ENCODE data around the gene NR1H2. TPM values are rescaled to one million over a fixed set of nuclear protein-coding genes. Genes with fewer than 3 reads are reported as not detected.
A peak's percentile ranks its signal among the peaks of the same experiment; 100 is the strongest.

The NR1H2 gene
- total and polyA plus RNA-seq, 10 donors: 53.1 to 96.0 (median 74.0) TPM

GRCh38 chr19:50428772-50429463, 52.7 kb downstream of the NR1H2 start:
- H3K27ac ChIP-seq: peak overlapping the region in 5 of 8 donors; percentile 51 to 94 (median 78)
- no peak for TF ChIP-seq POLR2A (IDR thresholded peaks at IDR 0.05)
- no peak for TF ChIP-seq POLR2AphosphoS5 (IDR thresholded peaks at IDR 0.05)
- no peak for TF ChIP-seq CTCF (IDR thresholded peaks at IDR 0.05 in 8 of 11, conservative IDR thresholded peaks at IDR 0.05 in 3 of 11)
- H3K4me1 ChIP-seq: peaks cover 6 to 64% (median 38%) of the 10 kb centered on the region in 6 donors
- DNase-seq: no peak
- H3K4me3 ChIP-seq: no peak overlapping the region
- intact Hi-C loops (cut with DNase I; ENCODE audit: low total_unique reads): no loop called here
- no peaks in the 10 kb centered on the region for H3K9me3 ChIP-seq
- WGBS, 5 donors: 80 to 84% (median 83%) methylated on average over 7 of the region's 7 CpGs
- H3K27me3 ChIP-seq (replicated peaks in 1 of 7): peaks cover 0 to 35% (median 9%) of the 10 kb centered on the region in 7 donors
- H3K36me3 ChIP-seq: peaks cover 0 to 17% (median 0%) of the 10 kb centered on the region in 6 donors

- peak overlapping the region; percentile 66 to 94 (median 85) for H3K27ac ChIP-seq
- DNase-seq: no peak
- peaks cover 0 to 41% (median 9%) of the 10 kb centered on the region in 7 donors for H3K27me3 ChIP-seq (replicated peaks in 1 of 7)
- peak overlapping the region in 7 of 8 donors; percentile 43 to 78 (median 62) for H3K4me3 ChIP-seq
- TF ChIP-seq CTCF (IDR thresholded peaks at IDR 0.05 in 8 of 11, conservative IDR thresholded peaks at IDR 0.05 in 3 of 11) (no peak), POLR2AphosphoS5 (IDR thresholded peaks at IDR 0.05) (peak in 1 of 3 donors; percentile 15)
- no peaks in the 10 kb centered on the region for H3K9me3 ChIP-seq
- intact Hi-C loops (cut with DNase I; ENCODE audit: low total_unique reads): no loop called here
- WGBS, 5 donors: 31 to 40% (median 38%) methylated on average over 13 of the region's 13 CpGs
- H3K36me3 ChIP-seq: peaks cover 0 to 4% (median 0%) of the 10 kb centered on the region in 6 donors
- peaks cover 8 to 79% (median 49%) of the 10 kb centered on the region in 6 donors for H3K4me1 ChIP-seq
Observed at GRCh38 chr19:50430888-50431342, 54.7 kb downstream of the NR1H2 start.

GRCh38 chr19:50431343-50432220, 55.3 kb downstream of the NR1H2 start:
- Histone ChIP-seq H3K27me3 (replicated peaks in 1 of 7) (peaks cover 0 to 41% (median 9%) of the 10 kb centered on the region in 7 donors), H3K36me3 (no peaks in the 10 kb centered on the region), H3K4me1 (peaks cover 8 to 79% (median 49%) of the 10 kb centered on the region in 6 donors), H3K9me3 (no peaks in the 10 kb centered on the region), H3K27ac (peak overlapping the region; percentile 66 to 94 (median 85)), H3K4me3 (peak overlapping the region; percentile 43 to 78 (median 62))
- intact Hi-C loops (cut with DNase I; ENCODE audit: low total_unique reads): no loop called here
- WGBS, 5 donors: 0 to 2% (median 1%) methylated on average over 39 to 54 of the region's 54 CpGs
- DNase-seq: peak; percentile 95
- TF ChIP-seq POLR2AphosphoS5 (IDR thresholded peaks at IDR 0.05) (peak; percentile 85 to 93 (median 91)), POLR2A (IDR thresholded peaks at IDR 0.05) (peak in 1 of 3 donors; percentile 34), CTCF (IDR thresholded peaks at IDR 0.05 in 8 of 11, conservative IDR thresholded peaks at IDR 0.05 in 3 of 11) (peak in 2 of 11 experiments; percentile 7 to 23)
